SK-N-SH (cell line): ENCODE results near the gene EFCAB14. TPM values are rescaled to one million over a fixed set of nuclear protein-coding genes. Genes with fewer than 3 reads are reported as not detected.
"Not testable (repeated sequence)": the region's sequence is repeated elsewhere in the genome, so short reads cannot be mapped to it uniquely, and the experiment has no call there.

Experiments
- CTCF ChIA-PET: fragments of 300-600, 350-600 bp; formaldehyde crosslinking; extraction: SDS; loops from one replicate; lab custom pipeline; 2021; lab: Yijun Ruan, JAX
- POLR2A ChIA-PET: fragments of 350-600 bp; sonication (Branson Sonifier 250); formaldehyde crosslinking; extraction: SDS; loops from one replicate; lab custom pipeline; 2020; ENCODE audit warnings: antibody characterized with exemption, inconsistent platforms; lab: Yijun Ruan, JAX
- DNase-seq: peaks from one replicate; pipeline ENCODE4 v3.0.0; 2012
- H2AFZ ChIP-seq: fragments of 200-600 bp; sonication (generic); 2 replicates; pipeline ENCODE4 v1.8.1; 2016; ENCODE audit warnings: antibody characterized with exemption, mild to moderate bottlenecking, low read depth
- H3F3A ChIP-seq: fragments of 200-600 bp; sonication (generic); replicated peaks from 2 replicates; pipeline ENCODE3; 2016; ENCODE audit warnings: antibody characterized with exemption, mild to moderate bottlenecking; ENCODE audit not compliant: insufficient read depth
- H3K27ac ChIP-seq, 2 experiments: fragments of 200-500 bp in 1 of 2; fragments of 200-600 bp in 1 of 2; sonication (Bioruptor generic) in 1 of 2; sonication (generic), shearing (Covaris generic) in 1 of 2; 2 replicates each; pipeline versions ENCODE4 v1.5.1 to v1.6.1; 2014 to 2016; ENCODE audit warnings: low read depth in 2 of 2, inconsistent platforms in 1 of 2, low read length in 1 of 2, mild to moderate bottlenecking in 1 of 2, mixed read lengths in 1 of 2
- H3K27me3 ChIP-seq: fragments of 200-600 bp; sonication (generic), shearing (Covaris generic); 2 replicates; pipeline ENCODE4 v1.6.1; 2016; ENCODE audit warnings: mixed run types; ENCODE audit not compliant: insufficient read depth
- H3K36me3 ChIP-seq, 2 experiments: fragments of 200-500 bp in 1 of 2; fragments of 200-600 bp in 1 of 2; sonication (Bioruptor generic) in 1 of 2; sonication (generic) in 1 of 2; replicated peaks in 1 of 2; 2 replicates each; pipeline versions ENCODE3 to v1.5.1; 2014 to 2016; ENCODE audit warnings: low read length in 1 of 2, mild to moderate bottlenecking in 1 of 2; ENCODE audit not compliant: insufficient read depth in 2 of 2, control insufficient read depth in 1 of 2
- H3K4me1 ChIP-seq, 2 experiments: fragments of 200-500 bp in 1 of 2; fragments of 200-600 bp in 1 of 2; sonication (Bioruptor generic) in 1 of 2; sonication (generic), shearing (Covaris generic) in 1 of 2; 2 replicates each; pipeline versions ENCODE4 v1.5.1 to v1.6.1; 2014 to 2016; ENCODE audit warnings: low read depth in 1 of 2, low read length in 1 of 2, mixed run types in 1 of 2; ENCODE audit not compliant: insufficient read depth in 2 of 2, control insufficient read depth in 1 of 2
- H3K4me2 ChIP-seq: fragments of 200-600 bp; sonication (generic), shearing (Covaris generic); 2 replicates; pipeline ENCODE4 v1.6.1; 2017; ENCODE audit warnings: mixed run types
- H3K4me3 ChIP-seq, 2 experiments: fragments of 200-500 bp in 1 of 2; fragments of 200-600 bp in 1 of 2; sonication (Bioruptor generic) in 1 of 2; sonication (generic), shearing (Covaris generic) in 1 of 2; 2 replicates each; pipeline versions ENCODE4 v1.5.1 to v1.8.1; 2014 to 2016; ENCODE audit warnings: low read depth in 2 of 2, inconsistent platforms in 1 of 2, low read length in 1 of 2, mild to moderate bottlenecking in 1 of 2, mixed read lengths in 1 of 2, moderate library complexity in 1 of 2
- H3K79me2 ChIP-seq: fragments of 200-600 bp; sonication (generic); 2 replicates; pipeline ENCODE4 v1.8.1; 2017; ENCODE audit warnings: mild to moderate bottlenecking; ENCODE audit not compliant: insufficient read depth
- H3K9ac ChIP-seq: fragments of 200-600 bp; sonication (generic); 2 replicates; pipeline ENCODE4 v1.6.1; 2017; ENCODE audit warnings: mixed run types
- H3K9me2 ChIP-seq: fragments of 200-600 bp; sonication (generic); 2 replicates; pipeline ENCODE4 v1.6.1; 2017; ENCODE audit warnings: mixed run types
- H3K9me3 ChIP-seq: fragments of 200-600 bp; sonication (generic); 2 replicates; pipeline ENCODE4 v1.6.1; 2017; ENCODE audit warnings: mixed run types, mild to moderate bottlenecking, moderate library complexity
- H4K20me1 ChIP-seq: fragments of 200-600 bp; sonication (generic); 2 replicates; pipeline ENCODE4 v1.6.1; 2017; ENCODE audit warnings: mild to moderate bottlenecking, mixed run types; ENCODE audit not compliant: insufficient read depth
- EP300 ChIP-seq, 2 experiments: IDR thresholded peaks; 2 replicates each; pipeline versions ENCODE4 v1.4.0 to v1.6.1; 2012; ENCODE audit warnings: borderline replicate concordance in 1 of 2, low read depth in 1 of 2, low read length in 1 of 2
- FOXJ3 ChIP-seq: sonication (generic); formaldehyde crosslinking; IDR thresholded peaks from 2 replicates; pipeline ENCODE4 v1.5.1; 2020; ENCODE audit warnings: mild to moderate bottlenecking, missing genetic modification reagents
- FOXM1 ChIP-seq: IDR thresholded peaks from 2 replicates; pipeline ENCODE4 v1.4.0; 2012; ENCODE audit warnings: low read depth, mild to moderate bottlenecking
- JUND ChIP-seq: IDR thresholded peaks from 2 replicates; pipeline ENCODE4 v1.4.0; 2012
- RAD21 ChIP-seq: IDR thresholded peaks from 2 replicates; pipeline ENCODE4 v1.6.1; 2012; ENCODE audit warnings: mild to moderate bottlenecking, low read length
- RXRA ChIP-seq: IDR thresholded peaks from 2 replicates; pipeline ENCODE4 v1.4.0; 2012; ENCODE audit warnings: low read depth, mild to moderate bottlenecking, borderline replicate concordance
- SIN3A ChIP-seq: IDR thresholded peaks from 2 replicates; pipeline ENCODE4 v1.6.1; 2012; ENCODE audit warnings: low read depth, mild to moderate bottlenecking, low read length, moderate library complexity, borderline replicate concordance
- SMC3 ChIP-seq: IDR thresholded peaks from 2 replicates; pipeline ENCODE4 v1.6.1; 2012; ENCODE audit warnings: low read depth, low read length, improper control_type of control experiment
- TAF1 ChIP-seq: IDR thresholded peaks from 2 replicates; pipeline ENCODE4 v1.6.1; 2012; ENCODE audit warnings: low read depth, mild to moderate bottlenecking, low read length, moderate library complexity, borderline replicate concordance
- WGBS: methylation state at CpG from one replicate; pipeline ENCODE4 v1.1.6; 2017; ENCODE audit warnings: low lambda C conversion rate; 5-methylcytosine and 5-hydroxymethylcytosine counted together
- polyA plus RNA-seq, 3 experiments: library from polyadenylated mRNA; depleted of rRNA; stranded (reverse); fragments of >200 nt; gene quantifications; 2 replicates each; pipeline ENCODE4 v1.2.3, GENCODE V29; 2012
- TF ChIP-seq, protein P1 (sequence below): IDR thresholded peaks from 2 replicates; pipeline ENCODE4 v1.4.0; 2012; ENCODE audit warnings: low read depth, borderline replicate concordance
- TF ChIP-seq, protein P2 (sequence below): fragments of 200-600 bp; sonication (generic); IDR thresholded peaks from 2 replicates; pipeline ENCODE4 v1.6.1; 2017; ENCODE audit warnings: antibody characterized with exemption, mild to moderate bottlenecking, moderate library complexity
- TF ChIP-seq, protein P3 (sequence below): IDR thresholded peaks from 2 replicates; pipeline ENCODE4 v1.6.1; 2012; ENCODE audit warnings: mild to moderate bottlenecking, low read depth, low read length, moderate library complexity

Gene EFCAB14
- polyA plus RNA-seq, 1 of the 3 experiments (the other 2 are of a cell fraction), result 13.6 TPM

DNA sequence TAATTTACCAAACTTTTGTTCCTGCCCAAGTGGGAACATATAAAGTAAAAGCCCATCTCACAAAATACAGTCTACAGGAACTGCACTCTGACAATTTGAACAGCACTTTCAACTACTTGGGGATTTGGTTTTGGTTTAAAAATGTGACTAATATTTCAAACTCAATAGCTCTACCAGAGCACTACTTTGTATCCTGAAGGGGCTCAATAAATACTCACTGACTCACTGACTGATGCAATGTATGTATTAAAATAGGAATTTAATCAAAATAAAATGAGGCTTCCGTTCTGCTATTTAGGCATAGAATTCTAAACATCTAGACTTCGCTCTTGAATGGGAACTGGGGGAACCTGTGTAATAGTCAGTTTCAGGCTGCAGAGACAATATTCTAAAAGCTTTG lies 21.9 kb downstream of the EFCAB14 start:
- Histone ChIP-seq H3K4me2 (no peak overlapping the region), H3K36me3 (peaks cover 33 to 51% of the 10 kb centered on the region in 2 experiments), H4K20me1 (no peaks in the 10 kb centered on the region), H3K79me2 (peaks cover 29% of the 10 kb centered on the region; the same call in 1 of the 2 replicates), H3K4me3 (no peak overlapping the region), H3K9me3 (no peaks in the 10 kb centered on the region), H3F3A (no peaks in the 10 kb centered on the region), H2AFZ (no peak overlapping the region), H3K4me1 (peaks cover 0 to 15% of the 10 kb centered on the region in 2 experiments; a peak in 1 of 4 replicates), H3K9me2 (no peaks in the 10 kb centered on the region), H3K9ac (no peak overlapping the region), H3K27ac (no peak overlapping the region), H3K27me3 (no peaks in the 10 kb centered on the region)
- ChIA-PET POLR2A (no interaction called here), CTCF (interaction anchor here (1.2 to 2.1 kb wide), 2 partner anchors 12 to 28 kb away, joined by 3 to 6 read pairs; no protein-coding TSS in a partner anchor)
- no peak for DNase-seq
- whole genome bisulfite sequencing, result 90% methylated on average over 2 of the region's 2 CpGs
- TF ChIP-seq RAD21 (no peak), SMC3 (no peak), RXRA (no peak), JUND (no peak), EP300 (IDR thresholded peaks at IDR 0.05; ENCODE audit: borderline replicate concordance in 1 of 2, low read depth in 1 of 2, low read length in 1 of 2) (no peak), FOXJ3 (CRISPR knock-in tag) (no peak), TAF1 (no peak), SIN3A (no peak), FOXM1 (no peak)
- TF ChIP-seq, protein P1, sequence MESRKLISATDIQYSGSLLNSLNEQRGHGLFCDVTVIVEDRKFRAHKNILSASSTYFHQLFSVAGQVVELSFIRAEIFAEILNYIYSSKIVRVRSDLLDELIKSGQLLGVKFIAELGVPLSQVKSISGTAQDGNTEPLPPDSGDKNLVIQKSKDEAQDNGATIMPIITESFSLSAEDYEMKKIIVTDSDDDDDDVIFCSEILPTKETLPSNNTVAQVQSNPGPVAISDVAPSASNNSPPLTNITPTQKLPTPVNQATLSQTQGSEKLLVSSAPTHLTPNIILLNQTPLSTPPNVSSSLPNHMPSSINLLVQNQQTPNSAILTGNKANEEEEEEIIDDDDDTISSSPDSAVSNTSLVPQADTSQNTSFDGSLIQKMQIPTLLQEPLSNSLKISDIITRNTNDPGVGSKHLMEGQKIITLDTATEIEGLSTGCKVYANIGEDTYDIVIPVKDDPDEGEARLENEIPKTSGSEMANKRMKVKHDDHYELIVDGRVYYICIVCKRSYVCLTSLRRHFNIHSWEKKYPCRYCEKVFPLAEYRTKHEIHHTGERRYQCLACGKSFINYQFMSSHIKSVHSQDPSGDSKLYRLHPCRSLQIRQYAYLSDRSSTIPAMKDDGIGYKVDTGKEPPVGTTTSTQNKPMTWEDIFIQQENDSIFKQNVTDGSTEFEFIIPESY, result no peak
- TF ChIP-seq, protein P2, sequence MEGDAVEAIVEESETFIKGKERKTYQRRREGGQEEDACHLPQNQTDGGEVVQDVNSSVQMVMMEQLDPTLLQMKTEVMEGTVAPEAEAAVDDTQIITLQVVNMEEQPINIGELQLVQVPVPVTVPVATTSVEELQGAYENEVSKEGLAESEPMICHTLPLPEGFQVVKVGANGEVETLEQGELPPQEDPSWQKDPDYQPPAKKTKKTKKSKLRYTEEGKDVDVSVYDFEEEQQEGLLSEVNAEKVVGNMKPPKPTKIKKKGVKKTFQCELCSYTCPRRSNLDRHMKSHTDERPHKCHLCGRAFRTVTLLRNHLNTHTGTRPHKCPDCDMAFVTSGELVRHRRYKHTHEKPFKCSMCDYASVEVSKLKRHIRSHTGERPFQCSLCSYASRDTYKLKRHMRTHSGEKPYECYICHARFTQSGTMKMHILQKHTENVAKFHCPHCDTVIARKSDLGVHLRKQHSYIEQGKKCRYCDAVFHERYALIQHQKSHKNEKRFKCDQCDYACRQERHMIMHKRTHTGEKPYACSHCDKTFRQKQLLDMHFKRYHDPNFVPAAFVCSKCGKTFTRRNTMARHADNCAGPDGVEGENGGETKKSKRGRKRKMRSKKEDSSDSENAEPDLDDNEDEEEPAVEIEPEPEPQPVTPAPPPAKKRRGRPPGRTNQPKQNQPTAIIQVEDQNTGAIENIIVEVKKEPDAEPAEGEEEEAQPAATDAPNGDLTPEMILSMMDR, result no peak
- TF ChIP-seq, protein P3, sequence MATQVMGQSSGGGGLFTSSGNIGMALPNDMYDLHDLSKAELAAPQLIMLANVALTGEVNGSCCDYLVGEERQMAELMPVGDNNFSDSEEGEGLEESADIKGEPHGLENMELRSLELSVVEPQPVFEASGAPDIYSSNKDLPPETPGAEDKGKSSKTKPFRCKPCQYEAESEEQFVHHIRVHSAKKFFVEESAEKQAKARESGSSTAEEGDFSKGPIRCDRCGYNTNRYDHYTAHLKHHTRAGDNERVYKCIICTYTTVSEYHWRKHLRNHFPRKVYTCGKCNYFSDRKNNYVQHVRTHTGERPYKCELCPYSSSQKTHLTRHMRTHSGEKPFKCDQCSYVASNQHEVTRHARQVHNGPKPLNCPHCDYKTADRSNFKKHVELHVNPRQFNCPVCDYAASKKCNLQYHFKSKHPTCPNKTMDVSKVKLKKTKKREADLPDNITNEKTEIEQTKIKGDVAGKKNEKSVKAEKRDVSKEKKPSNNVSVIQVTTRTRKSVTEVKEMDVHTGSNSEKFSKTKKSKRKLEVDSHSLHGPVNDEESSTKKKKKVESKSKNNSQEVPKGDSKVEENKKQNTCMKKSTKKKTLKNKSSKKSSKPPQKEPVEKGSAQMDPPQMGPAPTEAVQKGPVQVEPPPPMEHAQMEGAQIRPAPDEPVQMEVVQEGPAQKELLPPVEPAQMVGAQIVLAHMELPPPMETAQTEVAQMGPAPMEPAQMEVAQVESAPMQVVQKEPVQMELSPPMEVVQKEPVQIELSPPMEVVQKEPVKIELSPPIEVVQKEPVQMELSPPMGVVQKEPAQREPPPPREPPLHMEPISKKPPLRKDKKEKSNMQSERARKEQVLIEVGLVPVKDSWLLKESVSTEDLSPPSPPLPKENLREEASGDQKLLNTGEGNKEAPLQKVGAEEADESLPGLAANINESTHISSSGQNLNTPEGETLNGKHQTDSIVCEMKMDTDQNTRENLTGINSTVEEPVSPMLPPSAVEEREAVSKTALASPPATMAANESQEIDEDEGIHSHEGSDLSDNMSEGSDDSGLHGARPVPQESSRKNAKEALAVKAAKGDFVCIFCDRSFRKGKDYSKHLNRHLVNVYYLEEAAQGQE, result no peak

DNA sequence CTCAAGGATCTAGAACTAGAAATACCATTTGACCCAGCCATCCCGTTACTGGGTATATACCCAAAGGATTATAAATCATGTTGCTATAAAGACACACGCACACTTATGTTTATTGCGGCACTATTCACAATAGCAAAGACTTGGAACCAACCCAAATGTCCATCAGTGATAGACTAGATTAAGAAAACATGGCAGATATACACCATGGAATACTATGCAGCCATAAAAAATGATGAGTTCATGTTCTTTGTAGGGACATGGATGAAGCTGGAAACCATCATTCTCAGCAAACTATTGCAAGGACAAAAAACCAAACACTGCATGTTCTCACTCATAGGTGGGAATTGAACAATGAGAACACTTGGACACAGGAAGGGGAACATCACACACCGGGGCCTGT lies 24.2 kb downstream of the EFCAB14 start:
- Histone ChIP-seq H3K36me3 (peaks cover 47 to 61% of the 10 kb centered on the region in 2 experiments), H3K4me1 (peaks cover 0 to 27% of the 10 kb centered on the region in 2 experiments; a peak in 2 of 4 replicates), H3K79me2 (peaks cover 24% of the 10 kb centered on the region; the same call in 1 of the 2 replicates)
- DNase-seq, CTCF ChIA-PET, H3K4me2 ChIP-seq, H4K20me1 ChIP-seq, H3K9me2 ChIP-seq, H2AFZ ChIP-seq, H3K27ac ChIP-seq, H3K9me3 ChIP-seq, H3K4me3 ChIP-seq, POLR2A ChIA-PET, H3K9ac ChIP-seq, H3F3A ChIP-seq, H3K27me3 ChIP-seq: not testable (repeated sequence)
- 100% methylated on average over 4 of the region's 4 CpGs for WGBS
